Retina (tissue), 1 donor: ENCODE measurements around the gene ERFL.

Experiments used
- DNase-seq: peaks from one replicate; pipeline ENCODE4 v3.0.0-alpha.2; 2016

Gene ERFL

GRCh38 chr19:41895745-41896580, 32.3 kb downstream of the ERFL start:
- no peak for DNase-seq

- no peak for DNase-seq
Measured at GRCh38 chr19:41894350-41894749, 33.9 kb downstream of the ERFL start.

- no peak for DNase-seq
Measured at GRCh38 chr19:41893899-41894298, 34.4 kb downstream of the ERFL start.

GRCh38 chr19:41892173-41892902, 35.9 kb downstream of the ERFL start:
- DNase-seq = no peak

GRCh38 chr19:41890936-41891335, 37.3 kb downstream of the ERFL start:
- DNase-seq = no peak

- DNase-seq = no peak
Measured at GRCh38 chr19:41889896-41890295, 38.4 kb downstream of the ERFL start.

GRCh38 chr19:41888926-41889325, 39.3 kb downstream of the ERFL start:
- no peak for DNase-seq

GRCh38 chr19:41887711-41888382, 40.4 kb downstream of the ERFL start:
- DNase-seq = no peak

GRCh38 chr19:41886761-41887710, 41.2 kb downstream of the ERFL start:
- no peak for DNase-seq

GRCh38 chr19:41883821-41884733, 44.2 kb downstream of the ERFL start:
- DNase-seq = peak; percentile 98

GRCh38 chr19:41883463-41883820, 44.8 kb downstream of the ERFL start:
- no peak for DNase-seq

- peak; percentile 44 for DNase-seq
Measured at GRCh38 chr19:41882568-41883462, 45.4 kb downstream of the ERFL start, which contains the start of gene ARHGEF1. TSS of gene ARHGEF1 (plus strand) at chr19:41883184. CDS start at chr19:41888083, 4,899 bp downstream.

GRCh38 chr19:41880329-41880708, 47.9 kb downstream of the ERFL start:
- DNase-seq = no peak

- DNase-seq = no peak
Measured at GRCh38 chr19:41879670-41880328, 48.5 kb downstream of the ERFL start.

- no peak for DNase-seq
Measured at GRCh38 chr19:41879080-41879479, 49.2 kb downstream of the ERFL start.

GRCh38 chr19:41877916-41878905, 50.0 kb downstream of the ERFL start:
- DNase-seq = no peak

GRCh38 chr19:41876847-41877832, 51.1 kb downstream of the ERFL start, which contains the start of gene CD79A:
TSS of gene CD79A (plus strand) at chr19:41877279. CDS start at chr19:41877305, 26 bp downstream.
- DNase-seq = no peak
